HG02885 (cell line): ENCODE data around the gene KANSL1.
"Not testable (repeated sequence)": the region's sequence is repeated elsewhere in the genome, so short reads cannot be mapped to it uniquely, and the experiment has no call there.

Experiments used
- ATAC-seq: cut with Tn5 transposase; IDR thresholded peaks from one replicate; pipeline ENCODE4 v1.9.1; 2021; ENCODE audit warnings: mild to moderate bottlenecking; ENCODE audit not compliant: unreplicated experiment, poor library complexity

KANSL1 gene

GRCh38 chr17:46028981-46029565, 164.2 kb downstream of the KANSL1 start:
- ATAC-seq = no peak

GRCh38 chr17:46028374-46028773, 164.9 kb downstream of the KANSL1 start:
- no peak for ATAC-seq

GRCh38 chr17:46027976-46028325, 165.3 kb downstream of the KANSL1 start:
- ATAC-seq = no peak

GRCh38 chr17:46027048-46027975, 165.9 kb downstream of the KANSL1 start:
- no peak for ATAC-seq

- ATAC-seq = no peak
These were observed 166.8 kb downstream of the KANSL1 start for GRCh38 chr17:46026166-46027047.

GRCh38 chr17:46025510-46026165, 167.6 kb downstream of the KANSL1 start:
- ATAC-seq = no peak

GRCh38 chr17:46025060-46025459, 168.2 kb downstream of the KANSL1 start:
- ATAC-seq = no peak

- no peak for ATAC-seq
These were observed 168.6 kb downstream of the KANSL1 start for GRCh38 chr17:46024590-46024989.

GRCh38 chr17:46023783-46024388, 169.3 kb downstream of the KANSL1 start:
- no peak for ATAC-seq

- not testable (repeated sequence) for ATAC-seq
These were observed 169.9 kb downstream of the KANSL1 start for GRCh38 chr17:46023366-46023765.

- no peak for ATAC-seq
These were observed 172.2 kb downstream of the KANSL1 start for GRCh38 chr17:46020998-46021397.

- no peak for ATAC-seq
These were observed 173.0 kb downstream of the KANSL1 start for GRCh38 chr17:46020023-46020761.

GRCh38 chr17:46019408-46019925, 173.8 kb downstream of the KANSL1 start:
- ATAC-seq = not testable (repeated sequence)

GRCh38 chr17:46013502-46014165, 179.6 kb downstream of the KANSL1 start:
- no peak for ATAC-seq

GRCh38 chr17:46013127-46013501, 180.1 kb downstream of the KANSL1 start:
- ATAC-seq = no peak

- no peak for ATAC-seq
These were observed 180.6 kb downstream of the KANSL1 start for GRCh38 chr17:46012506-46013079.

- no peak for ATAC-seq
These were observed 181.3 kb downstream of the KANSL1 start for GRCh38 chr17:46011711-46012505.
